ENCODE data around the gene MGAT3. TPM values are rescaled to one million over a fixed set of nuclear protein-coding genes. Genes with fewer than 3 reads are reported as not detected.

The MGAT3 gene
- polyA plus RNA-seq, 1 donor from 2014 or later = 29.1 TPM

- Histone ChIP-seq H3K9me3 (ENCODE audit: low read length) (no peaks in the 10 kb centered on the region), H3K9ac (ENCODE audit: low read length) (no peak overlapping the region), H3K36me3 (ENCODE audit: insufficient read depth, low read length) (no peaks in the 10 kb centered on the region), H3K27ac (ENCODE audit: low read length) (no peak overlapping the region), H3K27me3 (ENCODE audit: insufficient read depth, low read depth, low read length) (no peaks in the 10 kb centered on the region), H4K20me1 (ENCODE audit: insufficient read depth) (no peaks in the 10 kb centered on the region), H2AFZ (ENCODE audit: low read depth, low read length) (no peak overlapping the region), H3K4me2 (ENCODE audit: low read length) (no peak overlapping the region), H3F3A (ENCODE audit: insufficient read depth, low read length, poor library complexity, severe bottlenecking) (no peaks in the 10 kb centered on the region), H3K4me3 (ENCODE audit: low read length) (no peak overlapping the region), H3K9me2 (ENCODE audit: insufficient read depth, low read length) (no peaks in the 10 kb centered on the region), H3K79me2 (replicated peaks; ENCODE audit: insufficient read depth, low read length) (no peaks in the 10 kb centered on the region)
- no peak for TF ChIP-seq MXI1 (conservative IDR thresholded peaks at IDR 0.05; ENCODE audit: poor library complexity, severe bottlenecking)
- TF ChIP-seq RAD21 (conservative IDR thresholded peaks at IDR 0.05) = no peak
- TF ChIP-seq SMC3 (conservative IDR thresholded peaks at IDR 0.05; ENCODE audit: poor library complexity) = no peak
- TF ChIP-seq CTCF (IDR thresholded peaks at IDR 0.05; ENCODE audit: poor library complexity, severe bottlenecking) = no peak
- no peak for TF ChIP-seq POLR2AphosphoS5 (IDR thresholded peaks at IDR 0.05)
- no peak for TF ChIP-seq REST (IDR thresholded peaks at IDR 0.05; ENCODE audit: borderline replicate concordance)
- TF ChIP-seq EZH2 (IDR thresholded peaks at IDR 0.05; ENCODE audit: borderline replicate concordance, insufficient read depth, low read length, poor library complexity, severe bottlenecking) = no peak
- no peak for TF ChIP-seq TAF1 (IDR thresholded peaks at IDR 0.05; ENCODE audit: low read depth)
- TF ChIP-seq EP300 (conservative IDR thresholded peaks at IDR 0.05; ENCODE audit: poor library complexity, severe bottlenecking) = no peak
These were observed 17.6 kb upstream of the MGAT3 start for GRCh38 chr22:39439170-39439569.

DNA sequence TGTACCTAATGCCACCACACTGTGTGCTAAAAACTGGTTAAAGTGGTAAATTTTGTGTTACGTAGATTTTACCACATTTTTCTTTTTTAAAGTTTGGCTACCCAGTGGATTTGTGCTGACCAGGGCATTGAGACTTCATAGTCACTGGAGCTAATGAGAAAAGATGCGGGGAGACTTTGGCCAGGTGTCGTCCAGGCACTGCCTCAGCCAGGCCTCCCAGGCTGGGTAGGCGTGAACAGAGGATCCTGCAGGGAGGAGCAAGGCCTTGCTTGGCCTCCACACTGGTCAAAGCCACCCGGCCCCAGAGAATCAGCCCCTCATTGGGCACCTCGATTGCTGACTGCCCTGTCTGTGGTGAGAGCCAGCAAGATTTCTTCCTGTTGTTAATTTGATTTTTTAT, 13.4 kb upstream of the MGAT3 start:
- Histone ChIP-seq H3K9me2 (ENCODE audit: insufficient read depth, low read length) (no peaks in the 10 kb centered on the region), H4K20me1 (ENCODE audit: insufficient read depth) (no peaks in the 10 kb centered on the region), H3K79me2 (replicated peaks; ENCODE audit: insufficient read depth, low read length) (no peaks in the 10 kb centered on the region), H3K9ac (ENCODE audit: low read length) (no peak overlapping the region), H3K27ac (ENCODE audit: low read length) (no peak overlapping the region), H3K9me3 (ENCODE audit: low read length) (no peaks in the 10 kb centered on the region), H3F3A (ENCODE audit: insufficient read depth, low read length, poor library complexity, severe bottlenecking) (no peaks in the 10 kb centered on the region), H3K4me3 (ENCODE audit: low read length) (no peak overlapping the region), H2AFZ (ENCODE audit: low read depth, low read length) (no peak overlapping the region), H3K27me3 (ENCODE audit: insufficient read depth, low read depth, low read length) (no peaks in the 10 kb centered on the region), H3K36me3 (ENCODE audit: insufficient read depth, low read length) (no peaks in the 10 kb centered on the region), H3K4me2 (ENCODE audit: low read length) (no peak overlapping the region)
- no peak for TF ChIP-seq EP300 (conservative IDR thresholded peaks at IDR 0.05; ENCODE audit: poor library complexity, severe bottlenecking)
- TF ChIP-seq EZH2 (IDR thresholded peaks at IDR 0.05; ENCODE audit: borderline replicate concordance, insufficient read depth, low read length, poor library complexity, severe bottlenecking) = no peak
- TF ChIP-seq RAD21 (conservative IDR thresholded peaks at IDR 0.05) = no peak
- no peak for TF ChIP-seq MXI1 (conservative IDR thresholded peaks at IDR 0.05; ENCODE audit: poor library complexity, severe bottlenecking)
- no peak for TF ChIP-seq CTCF (IDR thresholded peaks at IDR 0.05; ENCODE audit: poor library complexity, severe bottlenecking)
- TF ChIP-seq SMC3 (conservative IDR thresholded peaks at IDR 0.05; ENCODE audit: poor library complexity) = no peak
- no peak for TF ChIP-seq TAF1 (IDR thresholded peaks at IDR 0.05; ENCODE audit: low read depth)
- TF ChIP-seq REST (IDR thresholded peaks at IDR 0.05; ENCODE audit: borderline replicate concordance) = no peak
- TF ChIP-seq POLR2AphosphoS5 (IDR thresholded peaks at IDR 0.05) = no peak

All from neural cell (in vitro differentiated cells).